ENCODE data around the gene ARHGAP45.

DNA sequence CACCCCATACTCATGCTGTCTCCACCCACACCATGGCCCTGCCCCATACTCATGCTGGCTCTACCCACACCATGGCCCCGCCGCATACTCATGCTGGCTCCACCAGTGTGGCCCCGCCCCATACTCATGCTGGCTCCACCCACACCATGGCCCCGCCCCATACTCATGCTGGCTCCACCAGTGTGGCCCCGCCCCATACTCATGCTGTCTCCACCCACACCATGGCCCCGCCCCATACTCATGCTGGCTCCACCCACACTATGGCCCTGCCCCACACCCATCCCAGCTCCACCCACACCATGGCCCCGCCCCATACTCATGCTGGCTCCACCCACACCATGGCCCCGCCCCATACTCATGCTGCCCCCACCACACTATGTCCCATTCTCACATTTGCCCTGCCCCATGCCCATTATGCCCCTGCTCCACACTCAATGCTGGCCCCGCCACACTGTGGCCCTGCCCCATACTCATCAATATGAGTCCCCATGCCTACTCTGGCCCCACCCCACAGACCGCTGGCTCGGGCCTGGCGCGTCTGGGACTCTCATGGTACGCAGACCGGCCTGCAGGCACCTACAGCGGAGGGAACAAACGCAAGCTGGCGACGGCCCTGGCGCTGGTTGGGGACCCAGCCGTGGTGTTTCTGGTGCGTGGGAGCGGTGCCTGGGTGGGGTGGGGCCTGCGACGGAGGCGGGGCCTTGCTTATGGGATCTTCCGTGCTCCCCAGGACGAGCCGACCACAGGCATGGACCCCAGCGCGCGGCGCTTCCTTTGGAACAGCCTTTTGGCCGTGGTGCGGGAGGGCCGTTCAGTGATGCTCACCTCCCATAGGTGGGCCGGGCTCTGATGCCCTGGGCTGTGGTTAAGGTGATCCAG is 3.7 kb upstream of the ARHGAP45 start:
- TF ChIP-seq, protein P1, sequence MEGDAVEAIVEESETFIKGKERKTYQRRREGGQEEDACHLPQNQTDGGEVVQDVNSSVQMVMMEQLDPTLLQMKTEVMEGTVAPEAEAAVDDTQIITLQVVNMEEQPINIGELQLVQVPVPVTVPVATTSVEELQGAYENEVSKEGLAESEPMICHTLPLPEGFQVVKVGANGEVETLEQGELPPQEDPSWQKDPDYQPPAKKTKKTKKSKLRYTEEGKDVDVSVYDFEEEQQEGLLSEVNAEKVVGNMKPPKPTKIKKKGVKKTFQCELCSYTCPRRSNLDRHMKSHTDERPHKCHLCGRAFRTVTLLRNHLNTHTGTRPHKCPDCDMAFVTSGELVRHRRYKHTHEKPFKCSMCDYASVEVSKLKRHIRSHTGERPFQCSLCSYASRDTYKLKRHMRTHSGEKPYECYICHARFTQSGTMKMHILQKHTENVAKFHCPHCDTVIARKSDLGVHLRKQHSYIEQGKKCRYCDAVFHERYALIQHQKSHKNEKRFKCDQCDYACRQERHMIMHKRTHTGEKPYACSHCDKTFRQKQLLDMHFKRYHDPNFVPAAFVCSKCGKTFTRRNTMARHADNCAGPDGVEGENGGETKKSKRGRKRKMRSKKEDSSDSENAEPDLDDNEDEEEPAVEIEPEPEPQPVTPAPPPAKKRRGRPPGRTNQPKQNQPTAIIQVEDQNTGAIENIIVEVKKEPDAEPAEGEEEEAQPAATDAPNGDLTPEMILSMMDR (IDR thresholded peaks at IDR 0.05; ENCODE audit: insufficient read depth, low read depth, low read length): no peak
- no peak for TF ChIP-seq EZH2 (IDR thresholded peaks at IDR 0.05; ENCODE audit: insufficient read depth, low read length)

All from astrocyte (in vitro differentiated cells and primary cell).